Erythroblast (primary cell): ENCODE measurements around the gene PIGS.

Experiments used
- DNase-seq, 2 experiments: peaks; one replicate each; lab custom pipeline; 2025; lab: John Stamatoyannopoulos, UW
- GATA1 ChIP-seq: IDR thresholded peaks from 2 replicates; pipeline ENCODE4 v1.6.1; 2011; ENCODE audit warnings: low read depth, mild to moderate bottlenecking, control low read depth, low read length, moderate library complexity
- POLR2A ChIP-seq: IDR thresholded peaks from 2 replicates; pipeline ENCODE4 v1.6.1; 2011; ENCODE audit warnings: mild to moderate bottlenecking, low read length

PIGS gene

GRCh38 chr17:28509789-28510188 is 61.5 kb downstream of the PIGS start:
- no peak for DNase-seq
- TF ChIP-seq POLR2A (no peak), GATA1 (no peak)

DNA sequence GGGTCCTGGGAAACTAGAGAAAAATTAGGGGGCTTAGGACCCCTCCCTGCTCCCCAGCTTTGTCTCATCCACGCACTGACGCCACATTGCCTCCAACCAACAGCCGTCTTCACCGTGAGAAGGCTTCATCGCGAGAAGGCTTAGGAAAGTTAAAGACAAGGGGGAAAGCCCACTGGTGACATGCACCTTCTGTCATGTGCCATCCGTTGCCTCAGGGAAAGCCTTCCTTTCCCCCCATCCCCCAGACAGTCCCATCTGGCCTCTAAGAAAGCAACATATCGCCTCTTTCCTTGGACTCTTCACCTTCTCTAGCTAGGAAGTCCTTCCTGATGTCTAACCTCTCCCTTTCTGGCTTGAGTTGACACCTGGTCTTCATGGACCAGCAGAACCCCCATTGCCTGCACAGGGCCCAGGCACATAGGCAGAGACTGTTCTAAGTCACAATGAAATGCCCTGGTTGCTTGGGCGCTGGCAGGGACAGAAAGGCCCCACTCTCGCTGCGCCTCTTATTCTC is 63.1 kb downstream of the PIGS start:
- no peak for DNase-seq
- TF ChIP-seq GATA1: no peak
- no peak for TF ChIP-seq POLR2A

DNA sequence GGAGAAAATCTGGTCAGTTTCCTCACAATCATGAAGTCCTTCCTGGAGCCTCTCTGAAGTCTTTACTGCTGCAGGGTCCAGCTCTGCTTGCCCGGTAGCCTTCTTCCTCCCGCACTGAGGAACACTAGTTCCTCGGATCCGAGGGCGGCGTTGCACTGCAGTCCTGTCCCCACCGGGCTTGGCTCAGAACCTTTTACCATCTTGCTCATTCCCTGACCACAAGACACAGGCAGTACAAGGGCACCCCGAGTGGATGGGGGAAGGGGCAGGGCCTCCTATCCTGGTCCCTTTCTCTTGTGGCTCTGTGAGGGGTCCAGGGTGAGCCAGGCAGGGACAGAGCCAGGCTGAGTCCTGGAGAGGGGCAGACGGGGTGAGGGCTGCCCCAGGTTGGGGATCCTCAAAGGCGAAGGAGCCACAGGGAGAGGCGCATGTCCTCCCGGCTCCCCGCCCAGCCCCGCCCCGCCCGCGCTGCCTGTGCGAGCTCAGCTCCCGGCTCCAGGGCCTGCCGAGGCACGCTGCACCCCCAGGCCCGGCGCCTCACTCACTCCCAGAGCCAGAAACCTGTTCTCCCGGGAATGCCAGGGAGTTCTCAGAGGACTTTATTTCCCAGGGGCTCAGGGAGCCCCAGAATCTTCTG is 63.6 kb downstream of the PIGS start:
- DNase-seq: no peak
- TF ChIP-seq GATA1 (no peak), POLR2A (no peak)

DNA sequence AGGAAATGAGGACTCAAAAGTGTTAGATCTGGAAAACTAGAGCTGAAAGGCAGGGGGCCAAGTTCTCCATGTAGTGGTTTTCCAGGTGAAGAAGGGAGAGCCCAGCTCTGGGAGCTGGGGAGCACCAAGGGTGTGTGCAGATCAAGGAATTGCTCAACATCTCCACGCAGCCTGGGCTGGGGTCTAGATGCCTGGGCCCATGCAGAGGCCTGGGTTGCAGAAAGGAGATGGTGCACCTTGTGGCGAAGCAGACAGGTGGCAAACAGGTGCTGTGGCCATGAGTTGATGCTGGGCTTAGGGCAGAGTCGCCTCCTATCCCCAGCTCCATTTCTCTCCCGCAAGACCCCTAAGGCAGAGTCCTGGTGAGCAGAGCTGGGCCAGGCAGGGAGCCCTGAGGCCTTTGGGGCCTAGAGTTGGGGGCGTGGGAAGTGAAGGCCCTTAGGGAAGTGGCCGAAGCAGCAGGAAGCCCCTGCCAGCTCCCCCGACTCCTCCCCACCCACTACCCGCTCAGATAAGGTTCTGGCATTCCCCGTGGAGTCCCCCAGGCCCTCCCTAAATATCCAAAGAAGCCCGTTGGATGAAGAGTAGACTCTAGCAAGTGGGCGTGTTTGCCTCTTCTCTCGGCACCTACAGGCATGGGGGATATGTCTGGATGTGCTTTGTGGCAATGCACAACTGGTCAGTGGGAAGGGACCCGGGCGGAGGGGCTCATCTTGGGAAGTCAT is 64.4 kb downstream of the PIGS start:
- no peak for DNase-seq
- TF ChIP-seq GATA1: no peak
- TF ChIP-seq POLR2A: no peak

- TF ChIP-seq POLR2A: no peak
- TF ChIP-seq GATA1: no peak
- no peak for DNase-seq
Observed at GRCh38 chr17:28505986-28506665, 65.2 kb downstream of the PIGS start, which contains the start of gene FOXN1. Gene FOXN1, plus strand, starts transcription at chr17:28506348. Its CDS starts 17,622 bp downstream, at chr17:28523970.

- TF ChIP-seq POLR2A (no peak), GATA1 (no peak)
- DNase-seq: no peak
Observed at GRCh38 chr17:28503420-28503819, 67.9 kb downstream of the PIGS start.
